ENCODE data around the gene ERBB2.

- TF ChIP-seq CTCF (IDR thresholded peaks at IDR 0.05) (no peak), POLR2AphosphoS5 (IDR thresholded peaks at IDR 0.05) (no peak), POLR2A (IDR thresholded peaks at IDR 0.05) (no peak)
Observed at GRCh38 chr17:39742126-39742855, 42.4 kb downstream of the ERBB2 start.
